ENCODE results near the gene ZBTB9.
A peak's percentile ranks its signal among the peaks of the same experiment; 100 is the strongest.

The ZBTB9 gene

GRCh38 chr6:33454009-33454946, at the start of gene ZBTB9:
Gene ZBTB9, plus strand, starts transcription at chr6:33454576. Its CDS starts 525 bp downstream, at chr6:33455101.
- DNase-seq, result peak; percentile 95 to 97

GRCh38 chr6:33404884-33405283, 49.5 kb upstream of the ZBTB9 start:
- DNase-seq, result no peak

- DNase-seq, result peak in 1 of 2 donors; percentile 29
Measured at GRCh38 chr6:33405386-33405940, 48.9 kb upstream of the ZBTB9 start.

- no peak for DNase-seq
Measured at GRCh38 chr6:33406126-33406525, 48.2 kb upstream of the ZBTB9 start.

- DNase-seq, result peak in 1 of 2 donors; percentile 42
Measured at GRCh38 chr6:33407132-33407718, 47.2 kb upstream of the ZBTB9 start.

GRCh38 chr6:33410050-33410710, 44.2 kb upstream of the ZBTB9 start:
- DNase-seq, result peak; percentile 98 to 99

- DNase-seq, result no peak
Measured at GRCh38 chr6:33410711-33411631, 43.4 kb upstream of the ZBTB9 start, which contains the start of gene PHF1. Gene PHF1, plus strand, starts transcription at chr6:33411014. Its CDS starts 1,250 bp downstream, at chr6:33412264.

GRCh38 chr6:33411632-33412005, 42.8 kb upstream of the ZBTB9 start:
- DNase-seq, result no peak

- DNase-seq, result no peak
Measured at GRCh38 chr6:33412140-33413009, 42.0 kb upstream of the ZBTB9 start.

GRCh38 chr6:33413241-33414120, 40.9 kb upstream of the ZBTB9 start:
- DNase-seq, result no peak

GRCh38 chr6:33414592-33415271, 39.6 kb upstream of the ZBTB9 start:
- DNase-seq, result peak; percentile 54 to 57

GRCh38 chr6:33415831-33416230, 38.5 kb upstream of the ZBTB9 start:
- no peak for DNase-seq

- peak in 1 of 2 donors; percentile 46 for DNase-seq
Measured at GRCh38 chr6:33416386-33417127, 37.8 kb upstream of the ZBTB9 start.

- DNase-seq, result peak in 1 of 2 donors; percentile 43
Measured at GRCh38 chr6:33417128-33417902, 37.1 kb upstream of the ZBTB9 start.

- peak; percentile 100 for DNase-seq
Measured at GRCh38 chr6:33417903-33418689, 36.3 kb upstream of the ZBTB9 start, which contains the start of gene CUTA. Gene CUTA, minus strand, starts transcription at chr6:33418107. Its CDS starts 107 bp downstream, at chr6:33418000.

- peak; percentile 78 to 88 for DNase-seq
Measured at GRCh38 chr6:33418690-33419291, 35.6 kb upstream of the ZBTB9 start.
